ENCODE measurements around the gene FTO.

DNA sequence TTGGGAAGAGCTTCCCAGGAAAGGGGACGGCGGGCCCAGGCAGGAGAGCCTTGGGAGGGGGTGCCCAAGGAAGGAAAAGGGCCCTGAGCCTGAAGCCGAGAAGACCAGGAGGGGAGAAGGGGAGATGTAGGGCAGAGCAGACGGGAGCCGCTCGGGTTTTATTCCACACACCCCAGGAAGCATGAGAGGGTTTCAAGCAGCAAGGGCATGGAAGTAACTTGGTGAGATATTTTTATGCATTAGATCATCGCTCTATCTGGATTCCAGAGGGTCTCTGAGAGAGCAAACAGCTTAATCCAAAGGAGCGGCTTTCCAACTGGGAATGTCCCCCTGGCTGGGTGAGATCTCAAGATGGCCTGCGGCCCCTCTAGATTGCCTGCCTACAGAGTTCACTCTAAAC is 411.6 kb downstream of the FTO start:
- TF ChIP-seq, protein P1, sequence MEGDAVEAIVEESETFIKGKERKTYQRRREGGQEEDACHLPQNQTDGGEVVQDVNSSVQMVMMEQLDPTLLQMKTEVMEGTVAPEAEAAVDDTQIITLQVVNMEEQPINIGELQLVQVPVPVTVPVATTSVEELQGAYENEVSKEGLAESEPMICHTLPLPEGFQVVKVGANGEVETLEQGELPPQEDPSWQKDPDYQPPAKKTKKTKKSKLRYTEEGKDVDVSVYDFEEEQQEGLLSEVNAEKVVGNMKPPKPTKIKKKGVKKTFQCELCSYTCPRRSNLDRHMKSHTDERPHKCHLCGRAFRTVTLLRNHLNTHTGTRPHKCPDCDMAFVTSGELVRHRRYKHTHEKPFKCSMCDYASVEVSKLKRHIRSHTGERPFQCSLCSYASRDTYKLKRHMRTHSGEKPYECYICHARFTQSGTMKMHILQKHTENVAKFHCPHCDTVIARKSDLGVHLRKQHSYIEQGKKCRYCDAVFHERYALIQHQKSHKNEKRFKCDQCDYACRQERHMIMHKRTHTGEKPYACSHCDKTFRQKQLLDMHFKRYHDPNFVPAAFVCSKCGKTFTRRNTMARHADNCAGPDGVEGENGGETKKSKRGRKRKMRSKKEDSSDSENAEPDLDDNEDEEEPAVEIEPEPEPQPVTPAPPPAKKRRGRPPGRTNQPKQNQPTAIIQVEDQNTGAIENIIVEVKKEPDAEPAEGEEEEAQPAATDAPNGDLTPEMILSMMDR (IDR thresholded peaks at IDR 0.05) = no peak
- TF ChIP-seq EP300 (IDR thresholded peaks at IDR 0.05) (no peak), POLR2A (IDR thresholded peaks at IDR 0.05) (no peak)

Measured in tibial nerve (tissue), 4 donors.